Measurements from ENCODE around the gene SMG6. TPM values are rescaled to one million over a fixed set of nuclear protein-coding genes. Genes with fewer than 3 reads are reported as not detected.

The SMG6 gene
- total and polyA plus RNA-seq, 2 donors (not counting 3 experiments of a cell fraction or from before 2014, with no cell fraction given), result 40.1 to 42.2 TPM

- FAIRE-seq, result no peak
- intact Hi-C loops (cut with micrococcal nuclease) (no loop called here), dilution Hi-C loops (cut with MboI; ENCODE audit: extremely low pct_ligation_motif_present, low sequenced_read_pairs) (no loop called here)
- Histone ChIP-seq H3K9me1 (replicated peaks; ENCODE audit: control insufficient read depth, extremely low read depth, insufficient read depth, low read length) (no peaks in the 10 kb centered on the region), H2AFZ (ENCODE audit: low read depth, low read length) (no peak overlapping the region), H3K27ac (ENCODE audit: insufficient read depth, low read depth, low read length) (no peak overlapping the region), H3K79me2 (ENCODE audit: control insufficient read depth, insufficient read depth, low read length) (no peaks in the 10 kb centered on the region), H4K20me1 (replicated peaks; ENCODE audit: control insufficient read depth, extremely low read depth, insufficient read depth, low read length) (no peaks in the 10 kb centered on the region), H3K27me3 (ENCODE audit: control insufficient read depth in 2 of 2, insufficient read depth in 2 of 2, low read length in 2 of 2) (no peaks in the 10 kb centered on the region), H3K9ac (replicated peaks; ENCODE audit: extremely low read depth, insufficient read depth, low read length) (no peak overlapping the region), H3K36me3 (ENCODE audit: control insufficient read depth in 2 of 2, extremely low read depth in 1 of 2, insufficient read depth in 2 of 2, low read length in 2 of 2) (peaks cover 0 to 4% of the 10 kb centered on the region in 2 experiments), H3K9me3 (replicated peaks; ENCODE audit: control insufficient read depth, insufficient read depth, low read length) (no peaks in the 10 kb centered on the region), H3K4me2 (ENCODE audit: insufficient read depth, low read length) (no peak overlapping the region), H3K4me3 (replicated peaks in 1 of 3; ENCODE audit: insufficient read depth in 1 of 3, low read depth in 1 of 3, low read length in 3 of 3) (no peak overlapping the region), H3K4me1 (ENCODE audit: control insufficient read depth, extremely low read depth, insufficient read depth, low read length) (no peaks in the 10 kb centered on the region)
- no peak for DNase-seq (ENCODE audit: low read depth, low spot score)
- TF ChIP-seq POLR2AphosphoS5 (IDR thresholded peaks at IDR 0.05; ENCODE audit: insufficient read depth, low read depth, low read length) (no peak), POLR2A (IDR thresholded peaks at IDR 0.05; ENCODE audit: low read depth, low read length) (no peak), EZH2 (IDR thresholded peaks at IDR 0.05; ENCODE audit: borderline replicate concordance, low read depth, low read length, severe bottlenecking) (no peak), MYC (IDR thresholded peaks at IDR 0.05; ENCODE audit: low read depth, low read length) (no peak), FOS (IDR thresholded peaks at IDR 0.05; ENCODE audit: borderline replicate concordance, insufficient read depth, low read length) (no peak), CTCF (IDR thresholded peaks at IDR 0.05; ENCODE audit: extremely low read depth in 1 of 2, insufficient read depth in 1 of 2, low read depth in 1 of 2, low read length in 2 of 2) (no peak), GATA2 (IDR thresholded peaks at IDR 0.05; ENCODE audit: insufficient read depth, insufficient read length, low read depth, low read length) (no peak), JUN (IDR thresholded peaks at IDR 0.05; ENCODE audit: borderline replicate concordance, insufficient read depth, insufficient read length, low read depth) (no peak), MAX (IDR thresholded peaks at IDR 0.05; ENCODE audit: insufficient read depth, insufficient read length) (no peak)
- BruUV-seq (replicated peaks), result no TSS peak
- ChIA-PET CTCF (interaction anchor here (0.7 to 3.1 kb wide), 4 partner anchors 9 to 198 kb away, joined by 3 to 15 read pairs (median 6); partner anchors contain the start of gene HIC1), POLR2A (no interaction called here)
These were observed 50.2 kb downstream of the SMG6 start for GRCh38 chr17:2253362-2253761.
